PC-9 (cell line): Measurements from ENCODE around the gene MTCH2.

Experiments
- CTCF ChIP-seq: fragments of 200-600 bp; sonication (generic); conservative IDR thresholded peaks from 2 replicates; pipeline ENCODE4 v1.6.1; 2017; ENCODE audit warnings: mixed run types, antibody characterized with exemption, mild to moderate bottlenecking, moderate library complexity
- EZH2 ChIP-seq: fragments of 200-600 bp; sonication (generic); IDR thresholded peaks from 2 replicates; pipeline ENCODE4 v1.8.0; 2017; ENCODE audit warnings: antibody characterized with exemption, low read depth

GRCh38 chr11:47587723-47588326 lies 54.5 kb downstream of the MTCH2 start:
- TF ChIP-seq EZH2 (no peak), CTCF (no peak)
